Measurements from ENCODE around the gene PCDHA1. TPM values are rescaled to one million over a fixed set of nuclear protein-coding genes. Genes with fewer than 3 reads are reported as not detected.
"Not testable (repeated sequence)": the region's sequence is repeated elsewhere in the genome, so short reads cannot be mapped to it uniquely, and the experiment has no call there.

PCDHA1 gene
- total RNA-seq, result not detected in 2 replicates

- no peak for DNase-seq (ENCODE audit: low spot score)
- Mint-ChIP-seq H3K27me3 (ENCODE audit: insufficient read depth) (no peaks in the 10 kb centered on the region), H3K9me3 (peaks cover 49% of the 10 kb centered on the region), H3K4me1 (ENCODE audit: low read depth) (no peaks in the 10 kb centered on the region), H3K27ac (no peak within 1 kb of the TSS), H3K4me3 (no peak within 1 kb of the TSS), H3K36me3 (ENCODE audit: low read depth) (no peaks in the 10 kb centered on the region)
- intact Hi-C loops (cut with micrococcal nuclease), result no loop called here
Observed at GRCh38 chr5:140785905-140786686, at the start of gene PCDHA1. PCDHA1 (plus strand) TSS chr5:140786140.

DNA sequence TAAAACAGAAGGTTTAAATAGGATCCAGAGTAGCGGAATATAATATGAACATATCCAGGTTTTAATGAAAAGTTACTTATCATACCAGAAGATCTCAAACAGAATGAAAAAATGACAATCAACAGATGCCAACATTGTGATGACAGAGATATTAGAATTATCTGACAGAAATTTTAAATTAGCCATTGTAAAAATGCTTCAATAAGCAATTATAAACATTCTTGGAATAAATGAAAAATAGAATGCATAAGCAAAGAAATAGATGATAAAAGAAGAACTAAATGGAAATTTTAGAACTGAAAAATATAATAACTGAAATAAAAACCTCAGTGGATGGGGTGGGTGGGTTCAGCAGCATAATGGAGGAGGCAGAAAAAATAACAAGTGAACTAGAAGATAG lies 48.5 kb upstream of the PCDHA1 start:
- no peak overlapping the region for H3K4me3 Mint-ChIP-seq
- peaks cover 24% of the 10 kb centered on the region for H3K9me3 Mint-ChIP-seq
- H3K27me3 Mint-ChIP-seq (ENCODE audit: insufficient read depth), result peaks cover 3% of the 10 kb centered on the region
- intact Hi-C loops (cut with micrococcal nuclease), result no loop called here
- H3K36me3 Mint-ChIP-seq (ENCODE audit: low read depth), result no peaks in the 10 kb centered on the region
- DNase-seq (ENCODE audit: low spot score), result no peak
- H3K4me1 Mint-ChIP-seq (ENCODE audit: low read depth), result no peaks in the 10 kb centered on the region
- H3K27ac Mint-ChIP-seq, result no peak overlapping the region

- Mint-ChIP-seq H3K4me1 (ENCODE audit: low read depth) (no peaks in the 10 kb centered on the region), H3K36me3 (ENCODE audit: low read depth) (no peaks in the 10 kb centered on the region), H3K27me3 (ENCODE audit: insufficient read depth) (no peaks in the 10 kb centered on the region), H3K27ac (no peak overlapping the region), H3K4me3 (no peak overlapping the region), H3K9me3 (peaks cover 42% of the 10 kb centered on the region)
- intact Hi-C loops (cut with micrococcal nuclease), result no loop called here
- no peak for DNase-seq (ENCODE audit: low spot score)
Observed at GRCh38 chr5:140741967-140742366, 44.0 kb upstream of the PCDHA1 start.

- H3K9me3 Mint-ChIP-seq, result peaks cover 75% of the 10 kb centered on the region
- DNase-seq (ENCODE audit: low spot score), result no peak
- H3K27me3 Mint-ChIP-seq (ENCODE audit: insufficient read depth), result no peaks in the 10 kb centered on the region
- intact Hi-C loops (cut with micrococcal nuclease), result no loop called here
- no peaks in the 10 kb centered on the region for H3K36me3 Mint-ChIP-seq (ENCODE audit: low read depth)
- H3K4me1 Mint-ChIP-seq (ENCODE audit: low read depth), result no peaks in the 10 kb centered on the region
- no peak overlapping the region for H3K4me3 Mint-ChIP-seq
- H3K27ac Mint-ChIP-seq, result no peak overlapping the region
Observed at GRCh38 chr5:140753561-140753960, 32.4 kb upstream of the PCDHA1 start.

DNA sequence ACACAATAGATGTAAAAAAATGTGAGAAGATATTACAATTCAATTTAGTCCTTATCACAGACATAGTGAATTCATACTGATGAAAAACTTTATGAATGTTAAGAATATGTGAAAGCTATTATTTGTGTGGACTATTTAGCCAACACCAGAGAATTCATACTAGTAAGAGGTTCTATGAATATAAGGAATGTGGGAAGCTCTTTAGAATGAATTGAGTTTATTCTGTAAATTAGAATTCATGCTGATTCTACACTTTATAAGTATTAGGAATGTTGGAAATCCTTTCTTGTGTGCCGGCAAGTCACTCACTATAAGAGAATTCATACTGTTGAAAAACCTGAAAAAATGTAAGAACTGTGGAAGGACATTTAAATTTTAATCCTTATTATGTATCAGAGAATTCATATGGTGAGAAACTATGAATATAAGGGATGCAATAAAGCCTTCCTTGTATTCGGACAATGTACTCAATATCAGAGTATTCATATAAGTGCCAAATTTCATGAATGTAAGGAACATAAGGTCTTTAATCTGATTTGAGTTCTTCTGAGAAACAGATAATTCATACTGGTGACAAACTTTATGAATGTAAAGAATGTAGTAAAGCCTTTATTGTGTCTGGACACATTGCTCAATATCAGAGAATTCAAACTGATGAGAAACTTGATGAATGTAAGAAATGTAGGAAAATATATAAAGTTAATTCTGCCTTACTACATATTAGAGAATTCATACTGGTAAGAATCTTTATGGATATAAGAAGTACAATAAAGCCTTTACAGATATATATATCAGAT lies 21.6 kb upstream of the PCDHA1 start:
- intact Hi-C loops (cut with micrococcal nuclease), result no loop called here
- Mint-ChIP-seq H3K4me1 (ENCODE audit: low read depth) (no peaks in the 10 kb centered on the region), H3K4me3 (no peak overlapping the region), H3K36me3 (ENCODE audit: low read depth) (no peaks in the 10 kb centered on the region), H3K9me3 (peaks cover 71% of the 10 kb centered on the region), H3K27ac (no peak overlapping the region), H3K27me3 (ENCODE audit: insufficient read depth) (no peaks in the 10 kb centered on the region)
- DNase-seq (ENCODE audit: low spot score), result no peak

GRCh38 chr5:140767444-140767843 lies 18.5 kb upstream of the PCDHA1 start:
- Mint-ChIP-seq H3K27ac (no peak overlapping the region), H3K9me3 (peaks cover 82% of the 10 kb centered on the region), H3K4me3 (no peak overlapping the region), H3K4me1 (ENCODE audit: low read depth) (no peaks in the 10 kb centered on the region), H3K27me3 (ENCODE audit: insufficient read depth) (no peaks in the 10 kb centered on the region), H3K36me3 (ENCODE audit: low read depth) (peaks cover 1% of the 10 kb centered on the region)
- DNase-seq (ENCODE audit: low spot score), result no peak
- intact Hi-C loops (cut with micrococcal nuclease), result no loop called here

- no peaks in the 10 kb centered on the region for H3K4me1 Mint-ChIP-seq (ENCODE audit: low read depth)
- H3K4me3 Mint-ChIP-seq, result no peak overlapping the region
- no peak overlapping the region for H3K27ac Mint-ChIP-seq
- no peaks in the 10 kb centered on the region for H3K27me3 Mint-ChIP-seq (ENCODE audit: insufficient read depth)
- intact Hi-C loops (cut with micrococcal nuclease), result no loop called here
- H3K9me3 Mint-ChIP-seq, result peaks cover 79% of the 10 kb centered on the region
- H3K36me3 Mint-ChIP-seq (ENCODE audit: low read depth), result no peaks in the 10 kb centered on the region
- no peak for DNase-seq (ENCODE audit: low spot score)
Observed at GRCh38 chr5:140780512-140780911, 5.4 kb upstream of the PCDHA1 start.

DNA sequence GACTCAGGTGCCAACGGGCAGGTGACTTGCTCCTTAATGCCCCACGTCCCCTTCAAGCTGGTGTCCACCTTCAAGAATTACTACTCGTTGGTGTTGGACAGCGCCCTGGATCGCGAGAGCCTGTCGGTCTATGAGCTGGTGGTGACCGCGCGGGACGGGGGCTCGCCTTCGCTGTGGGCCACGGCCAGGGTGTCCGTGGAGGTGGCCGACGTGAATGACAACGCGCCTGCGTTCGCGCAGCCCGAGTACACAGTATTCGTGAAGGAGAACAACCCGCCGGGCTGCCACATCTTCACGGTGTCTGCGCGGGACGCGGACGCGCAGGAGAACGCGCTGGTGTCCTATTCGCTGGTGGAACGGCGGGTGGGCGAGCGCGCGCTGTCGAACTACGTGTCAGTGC lies 1.5 kb downstream of the PCDHA1 start:
- H3K9me3 Mint-ChIP-seq, result peaks cover 42% of the 10 kb centered on the region
- H3K4me3 Mint-ChIP-seq; H3K4me1 Mint-ChIP-seq (ENCODE audit: low read depth); H3K27ac Mint-ChIP-seq; intact Hi-C loops (cut with micrococcal nuclease); DNase-seq (ENCODE audit: low spot score); H3K27me3 Mint-ChIP-seq (ENCODE audit: insufficient read depth); H3K36me3 Mint-ChIP-seq (ENCODE audit: low read depth): not testable (repeated sequence)

GRCh38 chr5:140787849-140788504 lies 2.0 kb downstream of the PCDHA1 start:
- not testable (repeated sequence) for H3K27me3 Mint-ChIP-seq (ENCODE audit: insufficient read depth)

GRCh38 chr5:140791089-140791488 lies 5.1 kb downstream of the PCDHA1 start:
- no peaks in the 10 kb centered on the region for H3K27me3 Mint-ChIP-seq (ENCODE audit: insufficient read depth)
- no peaks in the 10 kb centered on the region for H3K4me1 Mint-ChIP-seq (ENCODE audit: low read depth)
- no peaks in the 10 kb centered on the region for H3K36me3 Mint-ChIP-seq (ENCODE audit: low read depth)
- DNase-seq (ENCODE audit: low spot score), result no peak
- no peak overlapping the region for H3K27ac Mint-ChIP-seq
- intact Hi-C loops (cut with micrococcal nuclease), result loop anchor here (10.0 kb wide), 1 partner anchor 94 kb away; the partner anchor contains the start of gene PCDHA13
- H3K4me3 Mint-ChIP-seq, result no peak overlapping the region
- H3K9me3 Mint-ChIP-seq, result peaks cover 37% of the 10 kb centered on the region

More at GRCh38 chr5:140787849-140788504, 2.0 kb downstream of the PCDHA1 start:
- H3K4me3 Mint-ChIP-seq; H3K27ac Mint-ChIP-seq; H3K36me3 Mint-ChIP-seq (ENCODE audit: low read depth); H3K4me1 Mint-ChIP-seq (ENCODE audit: low read depth); DNase-seq (ENCODE audit: low spot score); intact Hi-C loops (cut with micrococcal nuclease): not testable (repeated sequence)
- H3K9me3 Mint-ChIP-seq, result peaks cover 36% of the 10 kb centered on the region

DNA sequence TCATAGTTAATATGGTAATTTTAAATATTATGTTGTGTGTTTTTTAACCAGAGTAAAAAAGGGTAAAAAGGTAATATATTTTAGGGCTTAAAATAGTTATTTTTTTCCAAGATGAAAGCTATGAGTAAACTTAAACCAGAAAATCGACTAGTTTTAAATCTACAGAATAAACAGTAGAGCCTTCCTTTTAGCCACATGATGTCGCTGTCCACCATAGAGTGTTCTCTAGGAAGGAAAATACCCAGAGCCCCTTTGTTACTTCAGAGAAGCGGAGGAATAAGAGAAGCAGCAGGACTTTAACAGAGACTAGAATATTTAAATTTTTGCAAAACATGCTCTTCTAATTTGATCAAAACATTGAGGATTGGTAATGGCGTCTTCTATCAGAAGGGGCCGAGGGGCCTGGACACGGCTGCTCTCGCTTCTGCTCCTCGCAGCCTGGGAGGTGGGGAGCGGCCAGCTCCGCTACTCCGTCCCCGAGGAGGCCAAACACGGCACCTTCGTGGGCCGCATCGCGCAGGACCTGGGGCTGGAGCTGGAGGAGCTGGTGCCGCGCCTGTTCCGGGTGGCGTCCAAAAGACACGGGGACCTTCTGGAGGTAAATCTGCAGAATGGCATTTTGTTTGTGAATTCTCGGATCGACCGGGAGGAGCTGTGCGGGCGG lies 8.8 kb downstream of the PCDHA1 start, which contains the start of gene PCDHA2:
Gene PCDHA2 (plus strand): TSS at position 258 of the 664 bp plus-strand sequence.
- no peak for DNase-seq (ENCODE audit: low spot score)
- Mint-ChIP-seq H3K4me3 (no peak within 1 kb of the TSS), H3K36me3 (ENCODE audit: low read depth) (no peaks in the 10 kb centered on the region), H3K9me3 (peaks cover 28% of the 10 kb centered on the region), H3K4me1 (ENCODE audit: low read depth) (no peaks in the 10 kb centered on the region), H3K27ac (no peak within 1 kb of the TSS), H3K27me3 (ENCODE audit: insufficient read depth) (no peaks in the 10 kb centered on the region)
- intact Hi-C loops (cut with micrococcal nuclease), result loop anchor here (10.0 kb wide), 1 partner anchor 90 kb away; the partner anchor contains the start of gene PCDHA13

DNA sequence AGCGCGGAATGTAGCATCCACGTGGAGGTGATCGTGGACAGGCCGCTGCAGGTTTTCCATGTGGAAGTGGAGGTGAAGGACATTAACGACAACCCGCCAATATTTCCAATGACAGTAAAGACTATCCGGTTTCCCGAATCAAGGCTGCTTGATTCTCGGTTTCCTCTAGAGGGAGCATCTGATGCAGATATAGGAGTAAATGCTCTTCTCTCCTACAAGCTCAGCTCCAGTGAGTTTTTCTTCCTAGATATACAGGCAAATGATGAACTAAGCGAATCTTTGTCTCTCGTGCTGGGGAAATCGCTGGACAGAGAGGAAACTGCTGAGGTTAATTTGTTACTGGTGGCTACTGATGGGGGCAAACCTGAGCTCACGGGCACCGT lies 9.3 kb downstream of the PCDHA1 start:
- Mint-ChIP-seq H3K4me1 (ENCODE audit: low read depth) (no peaks in the 10 kb centered on the region), H3K9me3 (peaks cover 31% of the 10 kb centered on the region), H3K27ac (no peak overlapping the region), H3K4me3 (no peak overlapping the region), H3K36me3 (ENCODE audit: low read depth) (no peaks in the 10 kb centered on the region), H3K27me3 (ENCODE audit: insufficient read depth) (no peaks in the 10 kb centered on the region)
- intact Hi-C loops (cut with micrococcal nuclease), result loop anchor here (10.0 kb wide), 1 partner anchor 90 kb away; the partner anchor contains the start of gene PCDHA13
- DNase-seq (ENCODE audit: low spot score), result no peak
